ENCODE measurements around the gene EPHB1. TPM values are rescaled to one million over a fixed set of nuclear protein-coding genes. Genes with fewer than 3 reads are reported as not detected.

EPHB1 gene
- total and polyA plus RNA-seq, 8 donors, result 0.02 to 1.4 (median 0.43) TPM

DNA sequence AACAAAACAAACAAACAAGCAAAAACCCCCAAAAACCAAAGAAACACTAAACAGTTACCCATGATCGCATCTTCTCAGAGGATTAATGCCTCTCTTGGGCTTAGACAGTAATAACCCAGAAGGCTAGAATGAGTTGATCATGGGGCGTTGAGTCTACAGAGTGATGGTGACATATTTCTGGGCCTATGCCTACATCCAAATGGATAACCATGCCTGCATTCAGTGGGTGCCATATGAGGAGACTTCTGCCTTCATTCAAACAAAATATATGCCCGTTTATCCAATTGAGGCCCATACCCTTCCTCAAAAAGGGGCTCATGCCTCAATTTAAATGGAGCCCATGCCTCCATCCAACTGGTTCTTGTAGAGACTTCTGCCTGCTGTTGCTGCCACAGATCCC is 284.0 kb downstream of the EPHB1 start:
- 71 to 76% methylated on average over 3 of the region's 3 CpGs for WGBS, 2 donors
- FAIRE-seq, result no peak
- DNase-seq, result no peak
- Histone ChIP-seq H3K4me1 (no peaks in the 10 kb centered on the region), H3K27me3 (no peaks in the 10 kb centered on the region), H3K4me3 (no peak overlapping the region), H3K36me3 (no peaks in the 10 kb centered on the region), H3K27ac (no peak overlapping the region), H3K9me3 (no peaks in the 10 kb centered on the region)
- ATAC-seq, result no peak
- TF ChIP-seq CTCF (IDR thresholded peaks at IDR 0.05), result no peak
- intact Hi-C loops (cut with DNase I), result no loop called here

DNA sequence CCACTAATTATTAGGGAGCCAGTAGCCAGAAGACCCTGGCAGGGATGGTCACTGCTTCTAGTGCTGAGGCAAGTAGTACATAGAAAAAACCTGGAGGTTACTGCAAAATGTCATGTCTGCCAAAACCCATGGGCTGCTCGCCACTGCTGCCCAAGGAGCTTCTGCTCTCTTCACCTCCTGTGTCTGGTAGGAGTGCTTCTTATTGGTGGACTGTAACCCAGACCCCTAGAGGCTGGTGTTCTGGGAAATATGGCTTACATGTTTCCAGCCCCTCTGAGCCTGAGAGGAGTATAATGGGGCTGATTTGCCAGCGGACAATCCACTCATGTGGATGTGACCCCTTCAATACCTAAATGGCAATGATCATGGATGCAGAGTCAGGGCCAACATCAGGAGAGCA is 286.4 kb downstream of the EPHB1 start:
- no peak overlapping the region for H3K27ac ChIP-seq
- no peak for DNase-seq
- H3K36me3 ChIP-seq, result no peaks in the 10 kb centered on the region
- H3K27me3 ChIP-seq, result no peaks in the 10 kb centered on the region
- no peaks in the 10 kb centered on the region for H3K4me1 ChIP-seq
- H3K4me3 ChIP-seq, result no peak overlapping the region
- FAIRE-seq, result no peak
- intact Hi-C loops (cut with DNase I), result no loop called here
- TF ChIP-seq CTCF (IDR thresholded peaks at IDR 0.05), result no peak
- WGBS, 2 donors, result 75 to 77% methylated on average over 2 of the region's 2 CpGs
- ATAC-seq, result no peak
- H3K9me3 ChIP-seq, result no peaks in the 10 kb centered on the region

DNA sequence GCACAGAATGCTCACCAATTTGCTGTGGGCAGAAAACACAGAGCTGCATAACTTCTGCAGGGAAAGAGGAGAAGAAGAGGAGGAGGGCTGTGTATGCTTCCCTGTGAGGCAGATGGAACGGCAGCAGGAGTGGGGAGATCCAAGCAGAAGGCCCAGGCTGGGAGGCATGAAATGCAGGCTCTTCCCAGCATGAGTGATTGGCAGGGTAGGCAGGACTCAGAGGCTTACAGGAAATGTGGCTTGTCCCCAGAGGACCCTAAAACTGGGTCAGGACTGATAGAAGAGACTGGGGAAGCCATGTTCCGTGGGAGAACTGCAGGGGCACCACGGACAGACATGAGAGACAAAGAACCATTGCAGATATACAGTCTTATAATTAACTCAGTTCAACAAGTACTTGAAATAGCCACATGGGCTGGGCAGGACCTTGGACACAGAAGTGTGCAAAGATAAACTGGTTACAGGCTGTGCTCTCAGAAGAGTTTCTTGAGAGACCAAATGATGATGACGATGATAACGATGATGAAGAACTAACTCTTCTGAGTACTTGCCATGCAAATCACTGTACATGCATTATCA is 286.9 kb downstream of the EPHB1 start:
- Histone ChIP-seq H3K27ac (no peak overlapping the region), H3K4me1 (no peaks in the 10 kb centered on the region), H3K4me3 (no peak overlapping the region), H3K9me3 (no peaks in the 10 kb centered on the region), H3K27me3 (no peaks in the 10 kb centered on the region), H3K36me3 (no peaks in the 10 kb centered on the region)
- TF ChIP-seq CTCF (IDR thresholded peaks at IDR 0.05), result no peak
- intact Hi-C loops (cut with DNase I), result no loop called here
- FAIRE-seq, result no peak
- DNase-seq, result no peak
- WGBS, 2 donors, result 73 to 79% methylated on average over 5 of the region's 5 CpGs
- no peak for ATAC-seq

- FAIRE-seq, result no peak
- no peaks in the 10 kb centered on the region for H3K27me3 ChIP-seq
- H3K4me3 ChIP-seq, result no peak overlapping the region
- DNase-seq, result no peak
- H3K9me3 ChIP-seq, result no peaks in the 10 kb centered on the region
- TF ChIP-seq CTCF (IDR thresholded peaks at IDR 0.05), result no peak
- ATAC-seq, result no peak
- no peak overlapping the region for H3K27ac ChIP-seq
- no peaks in the 10 kb centered on the region for H3K4me1 ChIP-seq
- H3K36me3 ChIP-seq, result no peaks in the 10 kb centered on the region
- 62% methylated on average over 7 of the region's 7 CpGs for WGBS, 2 donors
- intact Hi-C loops (cut with DNase I), result no loop called here
Observed at GRCh38 chr3:135082706-135083105, 287.6 kb downstream of the EPHB1 start.

- ATAC-seq, result no peak
- no peaks in the 10 kb centered on the region for H3K36me3 ChIP-seq
- H3K27me3 ChIP-seq, result no peaks in the 10 kb centered on the region
- no peak for TF ChIP-seq CTCF (IDR thresholded peaks at IDR 0.05)
- no peaks in the 10 kb centered on the region for H3K9me3 ChIP-seq
- no peaks in the 10 kb centered on the region for H3K4me1 ChIP-seq
- intact Hi-C loops (cut with DNase I), result no loop called here
- no peak for FAIRE-seq
- WGBS, 2 donors, result 72 to 90% methylated on average over 1 of the region's 1 CpG
- no peak overlapping the region for H3K4me3 ChIP-seq
- no peak overlapping the region for H3K27ac ChIP-seq
- DNase-seq, result no peak
Observed at GRCh38 chr3:135083179-135083578, 288.1 kb downstream of the EPHB1 start.
